ENCODE data around the gene C17orf67. TPM values are rescaled to one million over a fixed set of nuclear protein-coding genes. Genes with fewer than 3 reads are reported as not detected.

Gene C17orf67
- total RNA-seq, 1 donor from 2014 or later, result 1.4 TPM

DNA sequence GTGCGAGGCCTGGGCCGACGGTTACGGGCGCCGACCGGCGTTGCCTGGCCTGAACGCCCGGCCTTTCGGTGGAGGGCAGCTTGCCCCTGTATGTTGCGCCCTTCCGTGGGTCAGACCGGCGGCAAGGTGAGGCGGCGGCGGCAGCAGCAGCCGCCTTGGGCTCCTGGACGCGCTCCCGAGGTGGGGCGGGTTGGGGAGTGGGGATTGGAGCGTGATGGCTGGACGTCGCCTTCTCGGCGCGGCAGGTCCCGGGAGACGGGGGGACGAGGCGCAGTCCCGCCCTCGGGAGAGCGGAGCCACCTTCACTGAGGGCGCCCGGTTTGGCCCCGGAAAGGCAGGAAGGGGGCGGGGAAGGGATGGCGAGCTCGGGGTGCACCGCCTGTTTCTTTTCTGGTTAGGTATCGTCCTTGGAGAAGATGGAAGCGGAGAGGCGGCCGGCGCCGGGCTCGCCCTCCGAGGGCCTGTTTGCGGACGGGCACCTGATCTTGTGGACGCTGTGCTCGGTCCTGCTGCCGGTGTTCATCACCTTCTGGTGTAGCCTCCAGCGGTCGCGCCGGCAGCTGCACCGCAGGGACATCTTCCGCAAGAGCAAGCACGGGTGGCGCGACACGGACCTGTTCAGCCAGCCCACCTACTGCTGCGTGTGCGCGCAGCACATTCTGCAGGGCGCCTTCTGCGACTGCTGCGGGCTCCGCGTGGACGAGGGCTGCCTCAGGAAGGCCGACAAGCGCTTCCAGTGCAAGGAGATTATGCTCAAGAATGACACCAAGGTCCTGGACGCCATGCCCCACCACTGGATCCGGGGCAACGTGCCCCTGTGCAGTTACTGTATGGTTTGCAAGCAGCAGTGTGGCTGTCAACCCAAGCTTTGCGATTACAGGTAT is 902 bp upstream of the C17orf67 start:
- Mint-ChIP-seq H3K27ac (no peak overlapping the region), H3K4me1 (peaks cover 17% of the 10 kb centered on the region), H3K9me3 (peaks cover 11% of the 10 kb centered on the region), H3K36me3 (peaks cover 24% of the 10 kb centered on the region), H3K4me3 (peak overlapping the region; percentile 89), H3K27me3 (ENCODE audit: insufficient read depth, low read depth) (peaks cover 4% of the 10 kb centered on the region)
- peak; percentile 78 for DNase-seq (ENCODE audit: low spot score)
- no peaks in the 10 kb centered on the region for H3K79me2 ChIP-seq (ENCODE audit: low read depth)
- no peaks in the 10 kb centered on the region for H3K36me3 ChIP-seq
- peak overlapping the region; percentile 72 for H3K4me3 ChIP-seq
- peaks cover 20% of the 10 kb centered on the region for H3F3A ChIP-seq (ENCODE audit: low read depth)
- H3K9ac ChIP-seq, result no peak overlapping the region
- TF ChIP-seq EZH2phosphoT487 (IDR thresholded peaks at IDR 0.05) (no peak), EZH2 (IDR thresholded peaks at IDR 0.05) (peak; percentile 73)
- TF ChIP-seq, protein P1, sequence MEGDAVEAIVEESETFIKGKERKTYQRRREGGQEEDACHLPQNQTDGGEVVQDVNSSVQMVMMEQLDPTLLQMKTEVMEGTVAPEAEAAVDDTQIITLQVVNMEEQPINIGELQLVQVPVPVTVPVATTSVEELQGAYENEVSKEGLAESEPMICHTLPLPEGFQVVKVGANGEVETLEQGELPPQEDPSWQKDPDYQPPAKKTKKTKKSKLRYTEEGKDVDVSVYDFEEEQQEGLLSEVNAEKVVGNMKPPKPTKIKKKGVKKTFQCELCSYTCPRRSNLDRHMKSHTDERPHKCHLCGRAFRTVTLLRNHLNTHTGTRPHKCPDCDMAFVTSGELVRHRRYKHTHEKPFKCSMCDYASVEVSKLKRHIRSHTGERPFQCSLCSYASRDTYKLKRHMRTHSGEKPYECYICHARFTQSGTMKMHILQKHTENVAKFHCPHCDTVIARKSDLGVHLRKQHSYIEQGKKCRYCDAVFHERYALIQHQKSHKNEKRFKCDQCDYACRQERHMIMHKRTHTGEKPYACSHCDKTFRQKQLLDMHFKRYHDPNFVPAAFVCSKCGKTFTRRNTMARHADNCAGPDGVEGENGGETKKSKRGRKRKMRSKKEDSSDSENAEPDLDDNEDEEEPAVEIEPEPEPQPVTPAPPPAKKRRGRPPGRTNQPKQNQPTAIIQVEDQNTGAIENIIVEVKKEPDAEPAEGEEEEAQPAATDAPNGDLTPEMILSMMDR (IDR thresholded peaks at IDR 0.05), result peak; percentile 24
- no peak overlapping the region for H3K27ac ChIP-seq
- peak overlapping the region; percentile 98 for H2AFZ ChIP-seq (replicated peaks)
- peaks cover 46% of the 10 kb centered on the region for H3K27me3 ChIP-seq
- H3K4me1 ChIP-seq, result peaks cover 10% of the 10 kb centered on the region
- no peaks in the 10 kb centered on the region for H3K9me3 ChIP-seq (ENCODE audit: low read depth)
- peaks cover 14% of the 10 kb centered on the region for H4K20me1 ChIP-seq (ENCODE audit: low read depth)
- peak overlapping the region; percentile 95 for H3K4me2 ChIP-seq

DNA sequence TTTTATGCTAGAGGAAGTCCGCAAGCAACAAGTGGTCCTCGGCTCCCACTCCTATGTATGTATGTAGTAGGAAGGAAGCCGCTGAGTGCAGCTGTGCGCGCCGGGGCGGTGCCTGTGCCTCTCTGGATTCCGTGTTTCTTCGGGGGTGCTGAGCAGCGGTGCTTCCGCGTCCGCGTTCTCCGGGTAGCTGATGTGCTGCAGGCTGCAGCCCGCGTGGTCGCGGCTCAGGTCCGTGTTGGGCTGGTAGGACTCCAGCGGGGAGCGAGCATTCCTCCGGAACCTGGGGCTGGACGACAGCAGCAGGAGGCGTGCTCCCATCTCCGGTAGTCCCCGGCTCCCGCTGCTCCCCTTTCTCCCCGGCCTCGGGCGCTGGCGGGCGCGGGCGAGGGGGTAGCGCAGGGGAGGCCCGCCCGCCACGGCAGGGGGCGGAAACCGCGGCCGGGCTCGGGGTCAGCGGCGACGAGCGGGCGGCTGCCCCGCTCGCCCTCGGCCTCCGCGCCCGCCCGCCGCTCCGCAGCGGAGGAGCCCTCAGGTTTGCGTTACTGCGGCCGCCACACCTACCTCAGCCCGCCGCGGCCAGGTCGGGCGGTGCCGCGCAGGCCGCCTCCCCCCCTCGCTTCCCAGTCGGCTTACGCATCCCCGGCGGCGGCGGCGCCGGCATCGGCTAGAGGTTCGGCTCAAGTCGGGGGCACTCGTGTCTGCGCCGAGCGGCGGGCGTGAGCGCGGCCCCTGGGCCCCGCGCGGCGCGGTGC is 487 bp downstream of the C17orf67 start:
- peak overlapping the region; percentile 95 for H3K4me2 ChIP-seq
- no peak overlapping the region for H3K27ac Mint-ChIP-seq
- no peaks in the 10 kb centered on the region for H3K36me3 ChIP-seq
- H3K27me3 ChIP-seq, result peaks cover 46% of the 10 kb centered on the region
- TF ChIP-seq EZH2 (IDR thresholded peaks at IDR 0.05), result no peak
- TF ChIP-seq EZH2phosphoT487 (IDR thresholded peaks at IDR 0.05), result peak; percentile 29
- TF ChIP-seq, protein P1 (IDR thresholded peaks at IDR 0.05), result no peak
- H3K27ac ChIP-seq, result no peak overlapping the region
- H3F3A ChIP-seq (ENCODE audit: low read depth), result peaks cover 20% of the 10 kb centered on the region
- peak; percentile 90 for DNase-seq (ENCODE audit: low spot score)
- peaks cover 26% of the 10 kb centered on the region for H3K36me3 Mint-ChIP-seq
- peaks cover 4% of the 10 kb centered on the region for H3K27me3 Mint-ChIP-seq (ENCODE audit: insufficient read depth, low read depth)
- H3K9me3 Mint-ChIP-seq, result peaks cover 11% of the 10 kb centered on the region
- H3K4me1 ChIP-seq, result peaks cover 10% of the 10 kb centered on the region
- H4K20me1 ChIP-seq (ENCODE audit: low read depth), result peaks cover 14% of the 10 kb centered on the region
- peak overlapping the region; percentile 72 for H3K4me3 ChIP-seq
- H3K79me2 ChIP-seq (ENCODE audit: low read depth), result no peaks in the 10 kb centered on the region
- H2AFZ ChIP-seq (replicated peaks), result peak overlapping the region; percentile 87
- H3K9me3 ChIP-seq (ENCODE audit: low read depth), result no peaks in the 10 kb centered on the region
- no peak overlapping the region for H3K9ac ChIP-seq
- peak overlapping the region; percentile 86 for H3K4me3 Mint-ChIP-seq
- peaks cover 17% of the 10 kb centered on the region for H3K4me1 Mint-ChIP-seq

DNA sequence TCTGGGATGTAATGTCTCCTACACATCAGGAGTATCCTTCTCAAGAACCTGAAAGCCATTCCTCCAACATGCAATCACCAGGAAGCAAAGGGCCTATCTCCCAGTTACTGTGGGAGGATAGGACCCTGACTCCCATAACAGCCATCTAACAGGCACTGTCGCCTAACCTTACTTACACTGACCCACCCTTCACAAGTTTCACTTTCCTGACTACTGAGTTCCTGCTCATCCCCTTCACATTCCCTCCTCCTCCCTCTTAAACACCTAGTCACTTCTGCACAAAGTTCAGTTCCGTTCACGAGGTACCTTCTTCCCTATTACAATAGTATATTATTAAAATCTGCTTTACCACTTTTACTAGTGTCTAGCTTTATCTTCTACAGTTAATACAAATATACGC is 1.3 kb downstream of the C17orf67 start:
- peaks cover 4% of the 10 kb centered on the region for H3K27me3 Mint-ChIP-seq (ENCODE audit: insufficient read depth, low read depth)
- peaks cover 11% of the 10 kb centered on the region for H3K9me3 Mint-ChIP-seq
- no peak for TF ChIP-seq EZH2 (IDR thresholded peaks at IDR 0.05)
- TF ChIP-seq EZH2phosphoT487 (IDR thresholded peaks at IDR 0.05), result no peak
- TF ChIP-seq, protein P1 (IDR thresholded peaks at IDR 0.05), result no peak
- peaks cover 26% of the 10 kb centered on the region for H3K36me3 Mint-ChIP-seq
- H3K4me1 Mint-ChIP-seq, result peaks cover 17% of the 10 kb centered on the region
- no peak overlapping the region for H2AFZ ChIP-seq (replicated peaks)
- H3K27ac Mint-ChIP-seq, result no peak overlapping the region
- no peaks in the 10 kb centered on the region for H3K9me3 ChIP-seq (ENCODE audit: low read depth)
- peaks cover 11% of the 10 kb centered on the region for H4K20me1 ChIP-seq (ENCODE audit: low read depth)
- H3K9ac ChIP-seq, result no peak overlapping the region
- H3K4me2 ChIP-seq, result peak overlapping the region; percentile 95
- no peaks in the 10 kb centered on the region for H3K79me2 ChIP-seq (ENCODE audit: low read depth)
- H3K4me3 Mint-ChIP-seq, result peak overlapping the region; percentile 86
- no peak overlapping the region for H3K27ac ChIP-seq
- no peak for DNase-seq (ENCODE audit: low spot score)
- no peaks in the 10 kb centered on the region for H3K36me3 ChIP-seq
- H3K27me3 ChIP-seq, result peaks cover 46% of the 10 kb centered on the region
- H3F3A ChIP-seq (ENCODE audit: low read depth), result peaks cover 20% of the 10 kb centered on the region
- H3K4me1 ChIP-seq, result peaks cover 10% of the 10 kb centered on the region
- H3K4me3 ChIP-seq, result peak overlapping the region; percentile 72

Measured in neural progenitor cell (in vitro differentiated cells).